Measurements from ENCODE around the gene TEX53.
A peak's percentile ranks its signal among the peaks of the same experiment; 100 is the strongest.

The TEX53 gene

DNA sequence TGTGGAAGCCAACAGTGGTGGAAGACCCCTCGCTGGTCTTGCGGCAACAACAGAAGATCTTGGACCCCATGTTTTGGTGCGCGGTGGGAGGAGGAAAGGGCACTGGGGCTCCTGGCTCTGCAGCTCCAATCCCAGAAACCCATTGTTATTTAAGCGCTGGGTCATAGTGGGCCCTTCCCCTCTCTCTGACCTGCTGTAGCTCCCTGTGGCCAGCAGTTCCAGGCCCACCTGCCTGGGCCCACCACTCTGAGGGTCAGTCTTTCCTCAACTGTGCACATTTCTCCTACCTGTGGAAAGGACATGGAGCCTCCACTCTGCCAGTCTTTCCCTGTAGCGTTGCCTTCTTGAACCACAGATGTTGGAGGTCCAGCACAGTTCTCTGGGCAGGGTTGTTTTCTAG lies at the start of gene TEX53:
Gene TEX53 (minus strand): TSS at position 101 of the 400 bp plus-strand sequence. CDS start 31 bp downstream, at position 70.
- DNase-seq (ENCODE audit: low spot score) = no peak

DNA sequence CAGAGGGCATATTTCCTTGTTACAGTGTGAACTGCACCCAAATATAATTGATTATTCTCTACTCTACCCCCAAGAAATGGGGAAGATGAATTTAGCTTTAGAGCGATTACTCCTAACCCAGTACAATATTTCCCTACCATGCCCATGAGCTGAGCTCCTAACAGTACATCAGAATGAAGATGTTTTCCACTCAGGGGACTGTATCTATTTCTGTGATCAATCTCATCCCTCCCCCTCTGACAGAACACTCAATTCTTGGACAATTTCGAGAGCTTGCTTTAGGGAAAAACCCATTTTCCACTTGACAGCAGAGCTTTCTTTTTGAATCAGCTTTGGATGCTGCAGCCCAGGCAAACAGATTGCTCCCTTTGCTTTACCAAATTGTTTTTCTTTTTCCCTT lies 49.1 kb upstream of the TEX53 start:
- no peak for DNase-seq (ENCODE audit: low spot score)

DNA sequence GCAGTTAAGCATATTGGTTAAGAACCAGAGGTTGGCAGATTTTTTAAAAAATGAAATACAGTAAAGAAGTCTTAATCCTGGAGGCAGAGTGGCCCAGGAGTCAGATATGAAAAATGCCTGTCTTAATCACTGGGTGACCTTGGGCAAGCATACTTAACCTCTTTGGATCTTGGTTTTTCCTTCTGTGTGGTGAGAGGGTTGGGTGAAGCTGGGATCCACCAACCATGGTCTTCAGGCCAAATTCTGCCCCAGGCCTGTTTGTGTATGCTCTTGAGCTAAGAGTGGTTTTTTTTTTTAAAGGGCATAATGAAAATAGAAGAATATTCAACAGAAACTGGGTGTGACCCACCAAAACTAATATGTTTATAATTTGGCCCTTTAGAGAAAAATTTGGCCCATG lies 44.4 kb upstream of the TEX53 start:
- DNase-seq (ENCODE audit: low spot score) = no peak

DNA sequence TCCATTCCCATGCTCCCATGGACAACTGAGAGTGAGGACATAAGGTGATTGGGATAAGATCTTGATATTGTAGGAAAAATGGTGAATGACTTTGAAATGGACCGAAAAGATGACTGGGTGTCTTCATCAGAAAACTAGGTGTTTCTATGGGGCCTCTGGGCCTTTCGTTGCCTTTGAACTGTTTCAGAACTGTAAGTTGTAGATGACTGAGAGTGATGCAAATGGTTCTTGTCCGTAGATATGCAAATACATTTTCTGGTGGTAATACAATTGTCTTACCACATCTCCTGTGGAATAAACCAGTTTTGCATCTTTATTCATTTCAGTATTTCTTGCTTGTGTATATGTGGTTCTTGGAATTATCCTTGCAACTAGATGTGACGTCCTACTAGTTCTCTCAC lies 40.3 kb upstream of the TEX53 start:
- DNase-seq (ENCODE audit: low spot score) = no peak

DNA sequence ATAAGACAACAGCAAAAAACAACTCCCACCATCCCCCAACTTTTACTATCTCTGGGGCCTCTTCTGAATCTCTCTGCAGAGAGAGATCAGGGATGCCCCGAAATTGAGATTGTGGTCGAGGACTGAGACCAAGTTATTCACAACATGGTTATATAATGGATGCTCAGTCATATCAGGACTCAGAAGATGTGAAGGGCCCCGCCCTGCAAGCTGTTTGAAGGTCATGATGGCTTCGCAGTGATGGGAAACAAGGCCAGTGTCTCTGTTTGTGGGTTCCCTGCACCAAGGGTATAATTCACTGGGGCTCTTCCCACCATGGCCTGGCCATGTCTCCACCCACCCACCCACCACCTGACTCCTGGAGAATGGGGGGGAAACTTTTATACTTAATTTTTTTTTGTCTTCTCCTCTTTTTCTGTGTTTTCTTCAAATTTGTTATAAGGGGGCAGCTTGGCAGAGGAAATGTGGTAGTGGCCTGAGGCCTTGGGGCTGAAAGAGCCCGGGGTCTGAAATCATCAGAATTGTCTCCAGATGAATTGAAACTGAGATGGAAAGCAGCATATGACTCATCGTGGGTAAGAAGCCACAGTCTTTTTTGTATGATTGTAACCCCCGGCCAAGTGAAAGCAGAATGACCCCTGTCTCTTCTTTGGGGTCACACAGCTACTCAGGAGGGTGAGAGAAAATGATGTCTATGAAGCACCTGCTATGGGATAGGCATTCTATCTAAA lies 39.4 kb upstream of the TEX53 start:
- DNase-seq (ENCODE audit: low spot score) = no peak

DNA sequence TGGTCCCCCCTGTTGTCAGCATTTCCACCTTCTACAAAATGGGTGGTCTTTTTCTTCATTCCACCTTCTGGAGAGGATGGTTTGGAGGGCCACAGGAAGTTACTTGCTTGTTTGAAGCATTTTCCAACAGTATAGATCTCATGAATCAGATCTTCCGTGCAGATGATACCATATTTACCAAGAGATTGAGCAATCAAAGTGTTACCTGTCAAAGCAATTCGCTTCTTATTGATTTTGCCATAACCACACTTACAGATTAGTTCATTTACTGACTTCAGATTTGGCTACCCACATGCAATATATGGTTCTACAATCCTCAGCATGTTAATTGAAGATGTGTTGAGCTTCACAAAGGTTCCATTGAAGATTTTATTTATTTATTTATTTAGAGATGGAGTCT lies 38.3 kb upstream of the TEX53 start:
- no peak for DNase-seq (ENCODE audit: low spot score)

DNA sequence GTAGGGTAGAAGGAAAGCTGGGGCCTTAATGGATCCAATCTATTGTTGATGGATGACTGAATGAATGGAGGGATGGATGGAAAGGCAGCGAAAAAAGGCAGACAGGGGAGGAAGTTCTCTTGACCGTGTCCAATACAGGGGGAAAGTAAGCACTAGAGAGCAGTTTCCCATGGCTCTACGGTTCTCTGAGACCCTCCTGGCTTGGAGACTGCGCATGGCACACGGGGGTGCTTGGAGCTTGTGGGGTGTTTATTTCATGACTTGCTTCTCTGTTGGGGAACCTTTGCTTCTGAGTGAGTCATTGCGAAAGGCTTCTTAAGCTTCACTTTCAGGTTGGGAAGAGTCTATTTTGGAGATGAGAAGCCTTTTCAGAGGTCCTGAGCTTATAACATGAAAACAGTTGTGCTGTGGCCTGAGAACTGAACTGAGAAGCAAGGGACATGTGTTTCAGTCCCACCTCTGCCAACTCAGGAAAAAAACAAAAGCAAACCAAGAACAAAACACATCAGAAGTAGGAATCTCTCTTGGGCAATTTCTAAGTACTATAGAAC lies 37.2 kb upstream of the TEX53 start:
- no peak for DNase-seq (ENCODE audit: low spot score)

DNA sequence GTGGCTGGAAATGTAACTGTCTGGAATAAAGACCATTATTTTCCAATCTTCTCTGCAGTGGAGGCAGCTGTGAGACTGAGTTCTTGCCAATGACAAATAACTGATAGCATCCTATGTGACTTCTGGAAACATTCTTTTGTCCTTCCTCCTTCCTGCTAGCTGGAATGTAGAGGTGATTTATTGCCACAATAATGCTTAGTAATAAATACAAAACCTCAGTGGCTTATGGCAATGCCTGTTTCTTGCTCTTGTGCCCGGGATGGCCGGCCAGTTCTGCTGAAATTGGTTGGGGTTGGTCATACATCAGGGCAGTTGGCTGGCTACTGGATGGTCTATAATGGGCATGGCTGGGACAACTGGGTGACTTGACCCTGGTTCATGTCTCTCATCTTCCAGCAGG lies 36.5 kb upstream of the TEX53 start:
- no peak for DNase-seq (ENCODE audit: low spot score)

DNA sequence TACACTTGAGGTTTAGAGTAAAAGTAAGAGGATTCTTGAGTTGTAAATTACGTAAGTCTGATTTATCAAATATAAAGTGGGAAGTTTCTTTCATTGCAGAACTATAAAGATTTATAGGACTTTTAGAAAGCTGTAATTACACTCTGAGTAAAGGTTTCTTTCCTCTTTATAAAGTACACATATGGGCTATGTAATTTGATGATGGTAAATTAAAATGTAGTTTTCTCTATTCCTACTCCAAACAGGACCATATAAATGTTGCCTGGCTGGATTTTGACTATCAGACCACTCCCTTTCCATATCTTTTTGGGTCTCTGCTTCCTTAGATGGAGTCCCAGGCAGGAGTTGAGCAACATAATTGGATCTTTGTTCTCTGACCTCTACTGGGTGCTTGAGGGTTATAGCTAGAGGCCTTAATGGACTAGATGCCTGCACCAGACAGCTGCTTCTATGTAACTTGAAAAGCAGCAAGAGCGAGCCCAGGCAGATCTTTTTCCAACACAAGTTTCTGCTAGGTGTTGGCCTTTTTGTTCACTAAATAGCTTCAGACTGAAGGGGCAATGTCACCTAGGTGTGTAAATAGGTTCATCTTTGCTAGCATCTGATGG lies 35.7 kb upstream of the TEX53 start:
- no peak for DNase-seq (ENCODE audit: low spot score)

DNA sequence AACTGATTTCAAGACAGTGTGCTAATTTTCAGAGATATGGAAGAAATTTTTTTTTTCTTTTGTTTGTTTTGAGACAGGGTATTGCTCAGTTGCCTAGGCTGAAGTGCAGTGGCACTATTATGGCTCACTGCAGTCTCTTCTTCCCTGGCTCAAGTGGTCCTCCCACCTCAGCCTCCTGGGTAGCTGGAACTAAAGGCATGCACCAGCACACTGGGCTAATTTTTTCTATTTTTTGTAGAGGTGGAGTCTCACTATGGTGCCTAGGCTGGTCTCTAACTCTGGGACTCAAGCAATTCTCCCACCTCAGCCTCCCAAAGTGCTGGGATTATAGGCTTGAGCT lies 34.3 kb upstream of the TEX53 start:
- DNase-seq (ENCODE audit: low spot score) = no peak

DNA sequence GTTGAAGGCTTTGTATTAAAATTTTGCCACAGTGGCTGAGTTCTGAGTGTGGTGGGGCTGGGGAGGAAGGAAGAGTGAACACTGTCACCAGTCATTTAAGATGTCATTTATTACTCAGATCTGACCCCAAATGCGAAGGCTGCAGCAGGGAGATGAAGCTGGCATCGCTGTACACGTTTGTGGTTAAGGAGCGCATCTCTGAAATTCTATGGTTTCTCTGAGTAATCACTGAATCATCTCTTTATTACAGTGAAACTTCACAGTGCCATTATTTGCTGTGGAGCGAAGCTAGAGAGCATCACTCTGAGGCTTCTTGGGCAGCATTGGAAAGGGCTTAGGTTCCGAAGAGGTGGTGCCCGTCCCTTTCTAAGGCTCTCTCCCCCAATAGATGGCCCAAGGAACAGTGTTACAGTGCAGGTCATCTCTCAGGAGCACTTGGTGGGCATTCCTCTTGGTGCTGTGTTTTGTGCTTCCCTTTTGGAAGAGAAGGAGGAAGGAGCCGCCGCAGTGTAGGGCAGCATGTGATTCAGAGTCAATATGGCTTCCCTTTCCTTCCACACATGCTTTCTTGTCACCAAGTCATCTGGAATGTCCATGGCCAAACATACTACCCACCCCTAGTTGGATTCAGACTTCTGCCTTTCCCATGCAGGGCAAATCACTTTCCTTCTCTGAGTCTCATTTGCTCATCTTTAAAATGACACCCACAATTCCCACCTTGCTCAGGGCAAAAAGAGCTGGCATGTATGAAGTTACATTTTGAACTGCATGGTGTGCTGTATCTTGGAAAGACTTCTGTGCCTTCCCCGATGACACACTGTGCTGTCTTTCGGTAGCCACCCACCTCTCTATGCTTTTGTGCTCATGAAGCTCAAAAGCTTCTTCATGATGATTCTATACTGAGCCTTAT lies 33.7 kb upstream of the TEX53 start:
- DNase-seq (ENCODE audit: low spot score) = peak; percentile 17

DNA sequence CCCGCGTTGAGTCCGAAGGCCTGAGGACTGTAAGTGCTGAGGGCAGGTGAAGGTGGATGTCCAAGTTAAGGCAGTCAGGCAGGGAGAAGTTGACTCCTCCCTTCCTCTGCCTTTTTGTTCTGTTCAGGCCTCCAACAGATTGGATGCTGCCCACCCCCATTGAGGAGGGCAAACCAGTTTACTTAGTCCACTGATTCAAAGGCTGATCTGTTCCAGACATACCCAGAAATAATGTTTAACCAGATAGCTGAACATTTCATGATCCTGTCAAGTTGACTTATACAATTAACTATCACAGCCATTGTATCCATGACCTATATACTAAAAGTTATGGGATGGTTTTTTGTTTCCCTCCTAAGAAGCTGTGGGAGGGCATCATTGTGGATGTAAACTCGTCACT lies 32.7 kb upstream of the TEX53 start:
- DNase-seq (ENCODE audit: low spot score) = no peak

DNA sequence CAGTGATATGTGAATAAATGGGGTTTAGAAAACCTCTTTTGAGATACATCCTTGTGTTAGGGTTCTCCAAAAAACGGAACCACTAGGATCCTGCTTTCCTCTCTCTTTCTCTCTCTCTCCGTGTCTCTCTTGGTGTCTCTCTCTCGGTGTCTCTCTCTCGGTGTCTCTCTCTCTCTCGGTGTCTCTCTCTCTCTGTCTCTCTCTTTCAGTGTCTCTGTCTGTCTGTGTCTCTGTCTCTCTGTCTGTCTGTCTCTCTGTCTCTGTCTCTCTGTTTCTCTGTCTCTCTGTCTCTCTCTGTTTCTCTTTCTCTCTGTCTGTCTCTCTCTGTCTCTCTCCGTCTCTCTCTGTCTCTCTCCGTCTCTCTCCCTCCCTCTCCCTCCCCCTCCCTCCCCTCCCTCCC lies 32.2 kb upstream of the TEX53 start:
- DNase-seq (ENCODE audit: low spot score) = no peak

DNA sequence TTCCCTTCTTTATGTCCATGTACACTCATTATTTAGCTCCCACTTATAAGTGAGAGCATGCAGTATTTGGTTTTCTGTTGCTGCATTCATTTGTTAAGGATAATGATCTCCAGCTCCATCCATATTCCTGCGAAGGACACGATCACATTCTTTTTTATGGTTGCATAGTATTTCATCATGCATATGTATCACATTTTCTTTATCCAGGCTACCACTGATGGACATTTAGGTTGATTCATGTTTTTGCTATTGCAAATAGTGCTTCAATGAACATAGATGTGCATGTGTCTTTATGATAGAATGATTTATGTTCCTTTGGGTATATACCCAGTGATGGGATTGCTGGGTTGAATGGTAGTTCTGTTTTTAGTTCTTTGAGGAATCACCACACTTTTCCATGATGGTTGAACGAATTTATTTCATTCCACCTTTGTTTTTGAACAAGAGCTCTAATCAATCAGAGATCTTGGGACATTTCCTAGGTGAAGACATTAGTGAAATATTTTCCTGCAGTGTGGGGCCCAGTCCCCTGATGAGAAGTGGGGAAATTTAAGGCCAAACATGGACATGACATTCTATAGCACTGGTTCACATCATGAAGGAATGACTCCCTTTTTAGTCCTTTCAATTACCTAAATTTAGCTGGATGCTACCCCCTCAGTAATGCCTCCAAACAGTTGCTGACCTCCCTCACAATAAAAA lies 31.5 kb upstream of the TEX53 start:
- no peak for DNase-seq (ENCODE audit: low spot score)

DNA sequence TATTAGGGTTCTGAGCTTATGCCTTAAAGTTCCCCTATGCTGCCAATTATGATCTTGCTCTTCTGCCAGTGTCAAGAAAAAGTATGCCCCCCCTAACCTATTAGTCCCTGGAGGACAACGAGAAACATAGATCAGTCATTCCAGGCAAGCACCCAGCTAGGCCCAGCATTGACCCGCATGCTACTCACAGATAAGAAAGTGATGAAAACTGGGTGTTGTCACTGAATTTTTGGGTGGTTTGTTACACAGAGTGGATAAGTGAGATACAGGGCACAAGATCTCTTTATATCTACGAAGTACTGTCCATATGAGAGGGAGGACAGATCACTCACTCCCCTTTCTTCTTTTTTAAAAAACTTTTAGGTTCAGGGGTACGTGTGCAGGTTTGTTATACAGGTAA lies 30.8 kb upstream of the TEX53 start:
- DNase-seq (ENCODE audit: low spot score) = no peak

DNA sequence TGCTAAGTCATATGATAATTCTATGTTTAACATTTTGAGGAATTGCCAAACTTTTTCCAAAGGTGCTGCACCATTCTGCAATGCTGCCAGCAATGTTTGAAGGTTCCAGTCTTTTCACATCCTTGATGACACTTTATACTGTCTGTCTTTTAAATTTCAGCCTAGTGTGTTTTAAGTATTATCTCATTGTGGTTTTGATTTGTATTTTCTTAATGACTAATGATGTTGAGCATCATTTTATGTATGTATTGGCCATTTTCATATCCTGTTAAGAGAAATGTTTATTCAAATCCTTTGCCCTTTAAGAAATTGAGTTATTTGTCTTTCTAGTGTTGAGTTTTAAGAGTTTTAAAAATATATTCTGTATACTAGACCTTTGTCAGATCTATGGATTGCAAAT lies 29.4 kb upstream of the TEX53 start:
- DNase-seq (ENCODE audit: low spot score) = no peak

DNA sequence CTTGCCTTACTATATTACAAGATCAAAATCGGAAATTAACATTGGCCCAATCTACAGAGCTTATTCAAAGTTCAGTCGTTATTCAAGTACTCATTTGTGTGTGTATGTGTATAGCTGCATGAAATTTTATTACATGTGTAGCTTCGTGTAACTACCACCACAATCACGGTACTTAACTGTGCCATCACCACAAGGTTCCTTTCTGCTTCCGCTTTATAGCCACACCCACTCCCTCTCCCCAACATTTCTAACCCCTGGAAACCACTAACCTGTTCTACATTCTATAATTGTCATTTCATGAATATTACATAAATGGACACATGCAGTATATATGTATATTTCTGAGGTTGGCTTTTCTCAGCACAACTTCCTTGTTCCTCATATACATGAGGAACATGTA lies 28.3 kb upstream of the TEX53 start:
- DNase-seq (ENCODE audit: low spot score) = no peak

DNA sequence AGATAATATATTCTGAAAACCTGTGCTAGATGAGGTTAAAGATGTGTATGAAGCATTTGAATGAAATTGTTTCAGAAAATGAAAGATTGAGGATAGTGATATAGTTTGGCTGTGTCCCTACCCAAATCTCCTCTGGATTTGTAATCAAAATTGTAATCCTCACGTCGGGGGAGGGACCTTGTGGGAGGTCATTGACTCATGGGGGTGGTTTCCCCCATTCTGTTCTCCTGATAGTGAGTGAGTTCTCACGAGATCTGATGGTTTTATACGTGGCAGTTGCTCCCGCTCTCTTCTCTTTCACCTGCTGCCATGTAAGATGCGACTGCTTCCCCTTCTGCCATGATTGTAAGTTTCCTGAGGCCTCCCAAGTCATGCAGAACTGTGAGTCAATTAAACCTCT lies 26.4 kb upstream of the TEX53 start:
- no peak for DNase-seq (ENCODE audit: low spot score)

DNA sequence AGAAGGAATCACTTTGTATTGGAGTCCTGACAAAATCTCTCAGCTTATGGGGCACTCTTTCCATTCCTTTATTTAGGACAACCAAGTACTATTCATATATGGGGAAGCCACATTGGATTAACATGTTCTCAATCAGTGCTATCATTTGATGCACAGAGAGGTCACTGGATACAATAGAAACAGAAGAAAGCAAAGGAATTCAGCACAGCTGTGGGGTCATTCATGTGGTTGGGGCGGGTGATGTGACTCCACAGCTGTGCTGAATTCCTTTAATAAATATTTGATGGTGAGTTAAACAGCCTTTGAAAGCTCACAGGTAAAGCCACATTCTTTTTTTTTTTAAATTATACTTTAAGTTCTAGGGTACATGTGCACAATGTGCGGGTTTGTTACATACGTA lies 25.2 kb upstream of the TEX53 start:
- no peak for DNase-seq (ENCODE audit: low spot score)

DNA sequence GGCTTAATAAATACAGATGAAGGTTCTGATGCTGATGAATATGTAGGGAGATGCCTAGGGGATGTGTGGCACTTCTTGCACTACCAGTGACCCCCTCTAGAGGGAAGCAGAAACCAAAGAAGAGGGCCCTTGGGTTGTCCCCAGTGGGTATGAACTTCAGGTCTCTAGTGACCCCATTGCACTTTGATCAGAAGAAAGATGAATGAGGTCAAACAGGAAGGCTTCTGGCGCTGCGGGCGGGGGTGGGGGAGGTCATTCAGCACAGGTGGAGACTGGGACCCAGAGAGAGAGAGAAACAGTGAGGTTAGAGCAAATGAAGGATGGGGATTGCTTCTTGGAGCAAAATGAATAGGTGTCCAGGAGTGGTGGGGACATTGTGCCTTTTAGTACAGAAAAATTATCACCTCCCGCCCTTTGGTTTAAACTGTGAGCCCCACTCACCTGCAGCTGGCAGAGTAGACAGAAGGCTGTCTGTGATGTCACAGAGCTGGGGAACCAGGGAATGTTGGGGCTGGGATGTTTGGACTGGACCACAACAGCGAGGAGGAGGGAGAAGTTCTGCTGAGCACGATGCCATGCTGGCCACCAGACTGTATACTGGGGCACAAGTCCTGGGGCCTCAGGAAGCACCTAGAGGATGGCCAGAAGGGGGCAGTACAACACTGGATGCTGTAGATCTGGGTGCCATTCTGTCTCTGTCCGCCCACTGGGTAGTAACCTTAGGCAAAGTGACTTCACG lies 24.2 kb upstream of the TEX53 start, which contains the start of gene TEX48:
Gene TEX48 (minus strand): TSS at position 599 of the 739 bp plus-strand sequence. CDS start 10,469 bp downstream, outside the sequence.
- DNase-seq (ENCODE audit: low spot score) = peak; percentile 71

DNA sequence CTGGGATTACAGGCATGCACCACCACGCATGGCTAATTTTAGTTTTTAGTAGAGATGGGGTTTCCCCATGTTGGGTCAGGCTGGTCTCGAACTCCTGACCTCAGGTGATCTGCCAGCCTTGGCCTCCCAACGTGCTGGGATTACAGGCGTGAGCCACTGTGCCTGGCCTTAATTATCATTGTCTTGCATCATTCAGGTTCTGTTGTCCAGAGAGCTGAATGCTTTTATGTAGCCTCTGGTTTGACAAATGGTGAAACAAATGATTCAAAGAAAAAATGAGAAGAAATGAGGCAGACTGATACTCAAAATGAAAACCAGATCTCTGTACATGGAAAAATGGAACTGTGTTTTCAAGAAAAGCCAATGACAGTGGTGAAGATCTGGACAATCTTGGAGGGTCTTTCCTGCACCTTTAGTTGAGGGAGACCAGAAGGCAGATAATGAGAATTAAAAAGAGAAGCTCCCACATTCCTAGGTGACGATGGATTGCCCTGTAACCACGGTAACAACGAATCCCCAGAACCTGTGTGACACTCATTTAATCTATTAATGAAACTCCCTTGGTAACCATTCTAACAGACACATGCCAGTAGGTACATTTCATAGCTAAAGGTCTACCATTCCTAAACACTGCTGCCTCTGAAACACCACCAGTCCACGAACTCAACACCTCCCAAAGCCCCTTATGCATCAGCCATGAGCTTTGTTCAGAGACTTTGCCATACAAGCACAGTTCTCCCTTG lies 22.8 kb upstream of the TEX53 start:
- no peak for DNase-seq (ENCODE audit: low spot score)

All from Ammon's horn (tissue), 1 donor.